K562 (cell line): Measurements from ENCODE around the gene AIMP2. TPM values are rescaled to one million over a fixed set of nuclear protein-coding genes. Genes with fewer than 3 reads are reported as not detected.

Experiments
- BACH1 ChIP-seq: fragments of 200-800 bp; sonication (Bioruptor generic); IDR thresholded peaks from 2 replicates; pipeline ENCODE4 v1.6.1; 2016; ENCODE audit warnings: missing genetic modification characterization, missing compliant biosample characterization
- CHD4 ChIP-seq: fragments of 200-600 bp; sonication (generic); IDR thresholded peaks from 3 replicates; pipeline ENCODE4 v1.6.1; 2012; ENCODE audit warnings: low read depth, mild to moderate bottlenecking, mixed read lengths, low read length, inconsistent platforms; ENCODE audit not compliant: insufficient read depth, insufficient replicate concordance, poor library complexity, severe bottlenecking
- E2F8 ChIP-seq: fragments of 450-650 bp; IDR thresholded peaks from 2 replicates; pipeline ENCODE4 v1.7.1; 2018; ENCODE audit warnings: mild to moderate bottlenecking, low read depth; ENCODE audit not compliant: partially characterized antibody
- GMEB1 ChIP-seq: fragments of 250-450 bp; sonication (Bioruptor Pico); IDR thresholded peaks from 2 replicates; pipeline ENCODE4 v1.4.0; 2020; ENCODE audit warnings: mild to moderate bottlenecking
- HOXB6 ChIP-seq: fragments of 250-450 bp; sonication (Bioruptor Pico); IDR thresholded peaks from 2 replicates; pipeline ENCODE4 v1.5.1; 2022; ENCODE audit warnings: mild to moderate bottlenecking, borderline replicate concordance
- MTF1 ChIP-seq: fragments of 250-450 bp; sonication (Bioruptor Pico); IDR thresholded peaks from 2 replicates; pipeline ENCODE4 v1.9.0; 2021; ENCODE audit warnings: moderate library complexity, mild to moderate bottlenecking, inconsistent platforms, borderline replicate concordance
- MYC ChIP-seq, 2 experiments: fragments of 250-450 bp in 1 of 2; sonication (Bioruptor Pico) in 1 of 2; IDR thresholded peaks; 2 replicates each; pipeline versions ENCODE4 v1.5.1 to v1.6.1; 2012 to 2021; ENCODE audit warnings: low read depth in 2 of 2, borderline replicate concordance in 1 of 2, improper control_type of control experiment in 1 of 2, low read length in 1 of 2, mild to moderate bottlenecking in 1 of 2, moderate library complexity in 1 of 2
- NCOA1 ChIP-seq: fragments of 450-650 bp; IDR thresholded peaks from 2 replicates; pipeline ENCODE4 v1.6.1; 2016; ENCODE audit warnings: low read depth
- NFIC ChIP-seq: fragments of 450-650 bp; IDR thresholded peaks from 2 replicates; pipeline ENCODE4 v1.6.1; 2017; ENCODE audit warnings: mild to moderate bottlenecking, inconsistent platforms
- RBFOX2 ChIP-seq: fragments of 200-400 bp; formaldehyde crosslinking; IDR thresholded peaks from 2 replicates; pipeline ENCODE4 v1.6.1; 2017; ENCODE audit warnings: low read depth, mild to moderate bottlenecking, low read length, moderate library complexity
- RBM15 ChIP-seq: fragments of 200-400 bp; formaldehyde crosslinking; IDR thresholded peaks from 2 replicates; pipeline ENCODE4 v1.6.1; 2018; ENCODE audit warnings: mild to moderate bottlenecking, low read length, moderate library complexity; ENCODE audit not compliant: insufficient read depth
- TAF7 ChIP-seq: fragments of 450-650 bp; IDR thresholded peaks from 2 replicates; pipeline ENCODE4 v1.6.1; 2016; ENCODE audit warnings: missing genetic modification characterization, missing compliant biosample characterization
- TSHZ1 ChIP-seq: fragments of 250-450 bp; sonication (Bioruptor Pico); IDR thresholded peaks from 2 replicates; pipeline ENCODE4 v1.4.0; 2020; ENCODE audit warnings: mild to moderate bottlenecking, moderate library complexity
- XRCC5 ChIP-seq: fragments of 200-400 bp; formaldehyde crosslinking; IDR thresholded peaks from 2 replicates; pipeline ENCODE4 v1.6.1; 2017; ENCODE audit warnings: low read depth, mild to moderate bottlenecking, low read length
- ZC3H8 ChIP-seq: fragments of 450-650 bp; IDR thresholded peaks from 2 replicates; pipeline ENCODE4 v1.6.1; 2017
- ZNF354B ChIP-seq: fragments of 250-450 bp; sonication (Bioruptor Pico); IDR thresholded peaks from 2 replicates; pipeline ENCODE4 v1.4.0; 2020
- ZNF384 ChIP-seq: IDR thresholded peaks from 2 replicates; pipeline ENCODE4 v1.6.1; 2012; ENCODE audit warnings: low read depth, low read length, improper control_type of control experiment
- ZNF445 ChIP-seq: fragments of 250-450 bp; sonication (Bioruptor Pico); IDR thresholded peaks from 2 replicates; pipeline ENCODE4 v1.4.0; 2020; ENCODE audit warnings: low read depth, mild to moderate bottlenecking, moderate library complexity
- ZNF699 ChIP-seq: fragments of 250-450 bp; sonication (Bioruptor Pico); IDR thresholded peaks from 2 replicates; pipeline ENCODE4 v1.8.0; 2021; ENCODE audit warnings: mild to moderate bottlenecking, moderate library complexity; ENCODE audit not compliant: insufficient replicate concordance
- polyA plus RNA-seq, 8 experiments: library from polyadenylated mRNA; depleted of rRNA in 4 of 8; stranded (reverse) in 5 of 8; unstranded in 3 of 8; fragments of >200 nt; fragmentation: Nextera tagmentation in 2 of 8; fragmentation: Illumina TruSeq in 1 of 8; extraction: Ambion mirVana in 2 of 8; extraction: Trizol in 1 of 8; gene quantifications; 2 replicates each; pipeline versions ENCODE4 v1.2.1 to v1.2.3, GENCODE V29; 2011 to 2014; ENCODE audit warnings: inconsistent platforms in 1 of 8, missing spikeins in 1 of 8
- total RNA-seq, 7 experiments: library from RNA; depleted of rRNA in 6 of 7; stranded (reverse); fragments of >200 nt in 6 of 7; fragmentation: Illumina TruSeq in 2 of 7; extraction: Trizol in 2 of 7; gene quantifications; 2 replicates each; pipeline versions ENCODE4 v1.2.1 to v1.2.3, GENCODE V29; 2011 to 2021; ENCODE audit warnings: low replicate concordance in 1 of 7
- TF ChIP-seq, protein P1 (sequence below): IDR thresholded peaks from 3 replicates; pipeline ENCODE4 v1.6.1; 2011; ENCODE audit warnings: borderline replicate concordance, mild to moderate bottlenecking; ENCODE audit not compliant: insufficient read length, insufficient read depth

The AIMP2 gene
- total and polyA plus RNA-seq, 9 of the 15 experiments (the other 6 are each of a cell fraction or from before 2014, with no cell fraction given) = 47.5 to 84.9 (median 63.5) TPM

DNA sequence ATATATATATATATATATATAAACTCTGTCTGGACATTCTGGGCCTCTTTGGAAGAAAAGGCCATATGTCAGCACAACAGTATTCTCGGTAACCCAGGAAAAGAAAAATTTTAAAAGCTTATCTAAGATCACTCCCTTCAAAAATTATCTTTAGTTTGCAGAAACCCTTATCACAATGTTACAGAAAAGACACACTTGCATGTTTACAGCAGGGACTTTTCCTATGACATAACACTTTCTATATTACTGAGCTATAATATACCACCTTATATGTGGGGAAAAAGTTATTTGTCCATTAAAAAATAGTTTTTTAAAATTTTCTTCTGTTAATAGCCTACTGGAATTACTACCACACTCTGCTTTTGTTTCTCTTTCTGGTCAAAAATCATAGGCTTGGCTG lies 47.5 kb downstream of the AIMP2 start (continued):
- peak; percentile 27 for TF ChIP-seq E2F8
- no peak for TF ChIP-seq RBFOX2
- TF ChIP-seq NFIC = peak; percentile 84
- TF ChIP-seq, protein P1, sequence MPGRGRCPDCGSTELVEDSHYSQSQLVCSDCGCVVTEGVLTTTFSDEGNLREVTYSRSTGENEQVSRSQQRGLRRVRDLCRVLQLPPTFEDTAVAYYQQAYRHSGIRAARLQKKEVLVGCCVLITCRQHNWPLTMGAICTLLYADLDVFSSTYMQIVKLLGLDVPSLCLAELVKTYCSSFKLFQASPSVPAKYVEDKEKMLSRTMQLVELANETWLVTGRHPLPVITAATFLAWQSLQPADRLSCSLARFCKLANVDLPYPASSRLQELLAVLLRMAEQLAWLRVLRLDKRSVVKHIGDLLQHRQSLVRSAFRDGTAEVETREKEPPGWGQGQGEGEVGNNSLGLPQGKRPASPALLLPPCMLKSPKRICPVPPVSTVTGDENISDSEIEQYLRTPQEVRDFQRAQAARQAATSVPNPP = no peak
- TF ChIP-seq NCOA1 = 0 out of 2 replicates have a peak, but pooled peaks have one; percentile 35
- no peak for TF ChIP-seq XRCC5
- TF ChIP-seq TSHZ1 = no peak
- no peak for TF ChIP-seq MTF1 (CRISPR knock-in tag)
- 0 out of 2 replicates have a peak, but pooled peaks have one; percentile 24 for TF ChIP-seq BACH1
- no peak for TF ChIP-seq ZC3H8
- no peak for TF ChIP-seq RBM15
- TF ChIP-seq CHD4 = no peak
- no peak for TF ChIP-seq ZNF384
- TF ChIP-seq ZNF354B (CRISPR knock-in tag) = no peak
- no peak for TF ChIP-seq MYC (IDR thresholded peaks at IDR 0.05; ENCODE audit: low read depth, low read length)
- TF ChIP-seq MYC (CRISPR knock-in tag; IDR thresholded peaks at IDR 0.05; ENCODE audit: borderline replicate concordance, low read depth) = no peak
- no peak for TF ChIP-seq TAF7
- no peak for TF ChIP-seq GMEB1 (CRISPR knock-in tag)
- no peak for TF ChIP-seq HOXB6 (CRISPR knock-in tag)
- TF ChIP-seq ZNF699 (CRISPR knock-in tag) = no peak
- no peak for TF ChIP-seq ZNF445 (CRISPR knock-in tag)
